ENCODE data around the gene MTSS2.

Gene MTSS2

GRCh38 chr16:70665113-70665694, 20.6 kb downstream of the MTSS2 start:
- Histone ChIP-seq H3K9me3 (ENCODE audit: insufficient read depth, low read length) (no peaks in the 10 kb centered on the region), H3K79me2 (ENCODE audit: low read length) (no peaks in the 10 kb centered on the region), H3K9ac (ENCODE audit: low read length) (no peak overlapping the region), H3K4me3 (ENCODE audit: low read length) (no peak overlapping the region), H3K36me3 (replicated peaks; ENCODE audit: low read depth, low read length) (no peaks in the 10 kb centered on the region), H2AFZ (ENCODE audit: low read depth, low read length) (no peak overlapping the region), H3K27me3 (ENCODE audit: low read depth, low read length) (no peaks in the 10 kb centered on the region; the same call in 1 of the 2 replicates), H3K27ac (ENCODE audit: low read length) (no peak overlapping the region), H3K4me2 (ENCODE audit: low read length) (no peak overlapping the region), H3K4me1 (ENCODE audit: low read length) (no peaks in the 10 kb centered on the region), H4K20me1 (ENCODE audit: insufficient read depth, low read length) (no peaks in the 10 kb centered on the region)
- TF ChIP-seq, protein P1, sequence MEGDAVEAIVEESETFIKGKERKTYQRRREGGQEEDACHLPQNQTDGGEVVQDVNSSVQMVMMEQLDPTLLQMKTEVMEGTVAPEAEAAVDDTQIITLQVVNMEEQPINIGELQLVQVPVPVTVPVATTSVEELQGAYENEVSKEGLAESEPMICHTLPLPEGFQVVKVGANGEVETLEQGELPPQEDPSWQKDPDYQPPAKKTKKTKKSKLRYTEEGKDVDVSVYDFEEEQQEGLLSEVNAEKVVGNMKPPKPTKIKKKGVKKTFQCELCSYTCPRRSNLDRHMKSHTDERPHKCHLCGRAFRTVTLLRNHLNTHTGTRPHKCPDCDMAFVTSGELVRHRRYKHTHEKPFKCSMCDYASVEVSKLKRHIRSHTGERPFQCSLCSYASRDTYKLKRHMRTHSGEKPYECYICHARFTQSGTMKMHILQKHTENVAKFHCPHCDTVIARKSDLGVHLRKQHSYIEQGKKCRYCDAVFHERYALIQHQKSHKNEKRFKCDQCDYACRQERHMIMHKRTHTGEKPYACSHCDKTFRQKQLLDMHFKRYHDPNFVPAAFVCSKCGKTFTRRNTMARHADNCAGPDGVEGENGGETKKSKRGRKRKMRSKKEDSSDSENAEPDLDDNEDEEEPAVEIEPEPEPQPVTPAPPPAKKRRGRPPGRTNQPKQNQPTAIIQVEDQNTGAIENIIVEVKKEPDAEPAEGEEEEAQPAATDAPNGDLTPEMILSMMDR (IDR thresholded peaks at IDR 0.05; ENCODE audit: low read depth, low read length): no peak
- TF ChIP-seq EZH2phosphoT487 (IDR thresholded peaks at IDR 0.05; ENCODE audit: low read depth): no peak

GRCh38 chr16:70664325-70665112, 21.3 kb downstream of the MTSS2 start:
- Histone ChIP-seq H3K79me2 (ENCODE audit: low read length) (no peaks in the 10 kb centered on the region), H3K9me3 (ENCODE audit: insufficient read depth, low read length) (no peaks in the 10 kb centered on the region), H3K27ac (ENCODE audit: low read length) (no peak overlapping the region), H3K4me3 (ENCODE audit: low read length) (no peak overlapping the region), H3K4me1 (ENCODE audit: low read length) (no peaks in the 10 kb centered on the region), H3K27me3 (ENCODE audit: low read depth, low read length) (no peaks in the 10 kb centered on the region; the same call in 1 of the 2 replicates), H3K9ac (ENCODE audit: low read length) (no peak overlapping the region), H3K36me3 (replicated peaks; ENCODE audit: low read depth, low read length) (no peaks in the 10 kb centered on the region), H4K20me1 (ENCODE audit: insufficient read depth, low read length) (no peaks in the 10 kb centered on the region), H3K4me2 (ENCODE audit: low read length) (no peak overlapping the region), H2AFZ (ENCODE audit: low read depth, low read length) (no peak overlapping the region)
- TF ChIP-seq, protein P1 (IDR thresholded peaks at IDR 0.05; ENCODE audit: low read depth, low read length): no peak
- no peak for TF ChIP-seq EZH2phosphoT487 (IDR thresholded peaks at IDR 0.05; ENCODE audit: low read depth)

- Histone ChIP-seq H3K9ac (ENCODE audit: low read length) (no peak overlapping the region), H3K79me2 (ENCODE audit: low read length) (no peaks in the 10 kb centered on the region), H3K36me3 (replicated peaks; ENCODE audit: low read depth, low read length) (no peaks in the 10 kb centered on the region), H4K20me1 (ENCODE audit: insufficient read depth, low read length) (no peaks in the 10 kb centered on the region), H3K4me1 (ENCODE audit: low read length) (no peaks in the 10 kb centered on the region), H3K27me3 (ENCODE audit: low read depth, low read length) (no peaks in the 10 kb centered on the region; the same call in 1 of the 2 replicates), H3K27ac (ENCODE audit: low read length) (no peak overlapping the region), H3K9me3 (ENCODE audit: insufficient read depth, low read length) (no peaks in the 10 kb centered on the region), H2AFZ (ENCODE audit: low read depth, low read length) (no peak overlapping the region), H3K4me2 (ENCODE audit: low read length) (no peak overlapping the region), H3K4me3 (ENCODE audit: low read length) (no peak overlapping the region)
- TF ChIP-seq, protein P1 (IDR thresholded peaks at IDR 0.05; ENCODE audit: low read depth, low read length): no peak
- no peak for TF ChIP-seq EZH2phosphoT487 (IDR thresholded peaks at IDR 0.05; ENCODE audit: low read depth)
These were observed 22.1 kb downstream of the MTSS2 start for GRCh38 chr16:70663524-70664324.

Data from OCI-LY3 (cell line).